Pancreas (tissue), 10 donors: ENCODE measurements around the gene RTN1. TPM values are rescaled to one million over a fixed set of nuclear protein-coding genes. Genes with fewer than 3 reads are reported as not detected.

Source experiments
- ATAC-seq, 4 donors: fragments of 200-7000 bp; cut with Tn5 transposase; one replicate each; pipeline versions ENCODE4 v1.8.0 to v1.9.1; 2020; ENCODE audit warnings: mild to moderate bottlenecking in 4 of 4, moderate library complexity in 4 of 4
- DNase-seq, 6 donors: peaks; one replicate each; pipeline ENCODE4 v3.0.0-alpha.2; 2020
- FAIRE-seq: peaks from 2 replicates; lab custom pipeline; 2012; peaks lifted over from hg19 to GRCh38; lab: Jason Lieb, UNC
- H3K27ac ChIP-seq, 4 donors: fragments of 200-600 bp; sonication (generic); 1 replicate in 3 of 4; 2 replicates in 1 of 4; pipeline versions ENCODE4 v1.5.0 to v1.8.0; 2020
- H3K27me3 ChIP-seq, 4 donors: fragments of 200-600 bp; one replicate each; pipeline ENCODE4 v1.8.0; 2021
- H3K36me3 ChIP-seq, 3 donors: fragments of 200-600 bp; sonication (generic) in 1 of 3; one replicate each; pipeline versions ENCODE4 v1.5.0 to v1.8.0; 2020 to 2021
- H3K4me1 ChIP-seq, 3 donors: fragments of 200-600 bp; one replicate each; pipeline ENCODE4 v1.8.0; 2021
- H3K4me3 ChIP-seq, 4 donors: fragments of 200-600 bp; sonication (generic) in 2 of 4; one replicate each; pipeline versions ENCODE4 v1.5.0 to v1.8.0; 2020 to 2021
- H3K9me3 ChIP-seq, 4 donors: fragments of 200-600 bp; one replicate each; pipeline ENCODE4 v1.8.0; 2021
- WGBS, 2 donors: extraction: QIAGEN DNeasy Blood & Tissue Kit; methylation state at CpG; one replicate each; pipeline ENCODE4 v1.1.7; 2013; 5-methylcytosine and 5-hydroxymethylcytosine counted together
- intact Hi-C, 3 donors: fragments of 100-400 bp; cut with DNase I; formaldehyde crosslinking; loops; one replicate each; pipeline versions ENCODE4 v1.11.1 to v1.14.2; 2022
- polyA plus RNA-seq, 2 donors: library from polyadenylated mRNA; stranded (reverse); fragments of 200-250 nt; gene quantifications; one replicate each; pipeline ENCODE4 v1.2.3, GENCODE V29; 2013
- total RNA-seq, 6 donors: library from RNA; stranded (reverse); fragmentation: NEBNext Ultra II Directional in 4 of 6; extraction: Animal tissue kit (Norgen Biotek cat#: 25700) in 4 of 6; gene quantifications; one replicate each; pipeline versions ENCODE4 v1.2.1 to v1.2.4, GENCODE V29; 2021 to 2023
- TF ChIP-seq, protein P1 (sequence below), 4 donors: fragments of 200-600 bp; sonication (generic) in 3 of 4; IDR thresholded peaks; one replicate each; pipeline versions ENCODE4 v1.5.0 to v1.8.0; 2021; ENCODE audit warnings: antibody characterized with exemption in 4 of 4
- donor health status: healthy with polysubstance abuse.
- donor health status: DM: no; HTN: no; CAD: no; lungs with moderate emphysema.
- donor health status: DM: no; HTN: no; CAD: no.
- donor health status: control.
- donor health status: control.
- donor health status: Bipolar disorder and iron deficiency.
- donor health status: DM: yes; HTN: yes; CAD: no.
- donor health status: DM: no; HTN: no; CAD: no.
- donor health status: DM: no; HTN: no; CAD: no.
- donor health status: DM: yes; HTN: yes; CAD: no.

Gene RTN1
- total and polyA plus RNA-seq, 8 donors: 0.97 to 42.0 (median 5.3) TPM

DNA sequence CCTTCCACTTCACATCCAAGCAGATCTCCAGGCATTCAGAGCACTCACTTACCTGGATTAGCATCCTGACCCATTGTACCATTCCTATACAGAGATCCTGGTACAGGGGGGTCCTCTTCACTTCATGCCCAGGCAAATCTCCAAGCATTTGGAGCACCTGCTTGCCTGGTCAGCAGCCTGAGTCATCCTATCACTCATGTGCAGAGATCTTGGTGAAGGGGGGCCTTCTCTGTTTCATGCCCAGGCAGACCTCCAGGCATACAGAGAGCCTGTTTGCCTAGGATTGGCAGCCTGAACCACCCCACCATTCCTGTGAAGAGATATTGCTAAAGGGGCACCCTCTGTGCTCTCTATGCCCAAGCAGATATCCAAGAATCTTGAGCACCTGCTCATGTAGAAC lies 182.9 kb downstream of the RTN1 start:
- Histone ChIP-seq H3K27ac (no peak overlapping the region), H3K4me3 (no peak overlapping the region), H3K9me3 (peaks cover 0 to 5% (median 0%) of the 10 kb centered on the region in 4 donors), H3K27me3 (no peaks in the 10 kb centered on the region), H3K36me3 (no peaks in the 10 kb centered on the region), H3K4me1 (no peaks in the 10 kb centered on the region)
- intact Hi-C loops: no loop called here
- TF ChIP-seq, protein P1, sequence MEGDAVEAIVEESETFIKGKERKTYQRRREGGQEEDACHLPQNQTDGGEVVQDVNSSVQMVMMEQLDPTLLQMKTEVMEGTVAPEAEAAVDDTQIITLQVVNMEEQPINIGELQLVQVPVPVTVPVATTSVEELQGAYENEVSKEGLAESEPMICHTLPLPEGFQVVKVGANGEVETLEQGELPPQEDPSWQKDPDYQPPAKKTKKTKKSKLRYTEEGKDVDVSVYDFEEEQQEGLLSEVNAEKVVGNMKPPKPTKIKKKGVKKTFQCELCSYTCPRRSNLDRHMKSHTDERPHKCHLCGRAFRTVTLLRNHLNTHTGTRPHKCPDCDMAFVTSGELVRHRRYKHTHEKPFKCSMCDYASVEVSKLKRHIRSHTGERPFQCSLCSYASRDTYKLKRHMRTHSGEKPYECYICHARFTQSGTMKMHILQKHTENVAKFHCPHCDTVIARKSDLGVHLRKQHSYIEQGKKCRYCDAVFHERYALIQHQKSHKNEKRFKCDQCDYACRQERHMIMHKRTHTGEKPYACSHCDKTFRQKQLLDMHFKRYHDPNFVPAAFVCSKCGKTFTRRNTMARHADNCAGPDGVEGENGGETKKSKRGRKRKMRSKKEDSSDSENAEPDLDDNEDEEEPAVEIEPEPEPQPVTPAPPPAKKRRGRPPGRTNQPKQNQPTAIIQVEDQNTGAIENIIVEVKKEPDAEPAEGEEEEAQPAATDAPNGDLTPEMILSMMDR (IDR thresholded peaks at IDR 0.05): no peak
- FAIRE-seq (no peak), DNase-seq (no peak), ATAC-seq (no peak)

DNA sequence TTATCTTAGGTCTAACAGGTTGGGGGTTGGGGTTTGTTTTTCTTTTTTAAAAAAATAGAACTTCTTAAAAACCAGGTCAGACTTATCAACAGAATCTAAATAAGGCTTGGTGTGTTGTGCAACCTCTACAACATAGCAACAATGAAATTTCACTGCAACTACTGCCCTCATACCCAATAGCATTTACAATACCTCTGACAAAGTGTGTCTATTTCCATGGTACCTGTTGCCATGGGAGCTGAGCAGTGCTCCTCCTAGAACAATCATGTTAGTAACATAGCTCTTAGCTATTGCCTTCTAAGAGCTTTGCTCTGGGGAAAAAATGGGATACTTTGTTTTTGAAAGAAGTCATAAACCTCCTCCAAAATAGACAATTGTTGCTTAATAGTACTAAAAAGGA lies 190.7 kb downstream of the RTN1 start:
- Histone ChIP-seq H3K4me1 (no peaks in the 10 kb centered on the region), H3K36me3 (no peaks in the 10 kb centered on the region), H3K27ac (no peak overlapping the region), H3K9me3 (peaks cover 0 to 5% (median 0%) of the 10 kb centered on the region in 4 donors), H3K27me3 (no peaks in the 10 kb centered on the region), H3K4me3 (no peak overlapping the region)
- TF ChIP-seq, protein P1 (IDR thresholded peaks at IDR 0.05): no peak
- DNase-seq: no peak
- intact Hi-C loops: no loop called here
- FAIRE-seq: no peak
- peak in 2 of 4 donors; percentile 67 for ATAC-seq

DNA sequence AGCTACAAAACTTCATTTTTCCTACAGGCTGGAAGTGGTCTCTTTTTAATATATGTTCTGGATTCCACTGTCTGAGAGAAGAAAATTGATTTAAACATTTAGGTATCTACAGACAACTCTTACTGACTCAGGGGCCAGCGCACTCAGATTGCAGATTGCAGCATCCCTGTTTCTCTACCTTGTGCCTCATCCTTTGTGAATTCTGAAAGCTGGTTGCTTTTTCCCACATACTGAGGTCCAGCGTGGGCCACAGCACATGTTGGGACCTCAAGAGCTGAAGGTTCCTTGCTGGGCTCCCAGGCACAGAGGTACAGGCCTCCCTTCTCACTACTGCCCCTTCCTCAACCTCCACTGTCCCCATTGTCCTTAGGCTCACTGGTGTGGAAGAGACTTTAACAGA lies 192.2 kb downstream of the RTN1 start:
- TF ChIP-seq, protein P1 (IDR thresholded peaks at IDR 0.05): no peak
- no peak for DNase-seq
- no peak for ATAC-seq
- H3K27me3 ChIP-seq: no peaks in the 10 kb centered on the region
- no peaks in the 10 kb centered on the region for H3K4me1 ChIP-seq
- H3K4me3 ChIP-seq: no peak overlapping the region
- no peaks in the 10 kb centered on the region for H3K9me3 ChIP-seq
- H3K36me3 ChIP-seq: no peaks in the 10 kb centered on the region
- no peak for FAIRE-seq
- WGBS, 2 donors: 72 to 95% methylated on average over 2 of the region's 2 CpGs
- intact Hi-C loops: no loop called here
- H3K27ac ChIP-seq: no peak overlapping the region

DNA sequence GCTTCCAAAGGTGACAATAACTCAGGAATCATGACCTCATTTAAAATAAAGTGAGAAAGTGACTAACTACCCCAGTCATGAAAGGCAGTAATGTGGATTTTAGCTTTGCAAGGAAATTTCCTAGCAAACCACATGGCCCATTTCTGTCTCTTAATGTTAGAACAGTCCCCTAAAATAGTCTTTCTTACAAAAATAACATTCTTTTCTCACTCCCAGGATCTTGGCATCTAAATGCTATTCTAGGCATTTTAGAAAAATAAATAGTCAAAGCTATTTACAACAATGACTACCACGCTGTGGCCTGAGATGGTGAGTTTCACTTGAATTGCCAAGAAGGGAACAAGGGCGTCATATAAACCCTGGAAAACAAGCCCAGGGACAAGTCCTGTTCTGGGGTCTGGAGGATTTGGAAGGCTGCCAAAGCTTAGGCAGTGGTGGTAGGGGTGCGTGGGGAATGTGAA lies 192.8 kb downstream of the RTN1 start:
- intact Hi-C loops: no loop called here
- no peaks in the 10 kb centered on the region for H3K27me3 ChIP-seq
- ATAC-seq (no peak), FAIRE-seq (no peak), DNase-seq (no peak)
- H3K4me1 ChIP-seq: no peaks in the 10 kb centered on the region
- H3K36me3 ChIP-seq: no peaks in the 10 kb centered on the region
- 61 to 77% methylated on average over 3 of the region's 3 CpGs for WGBS, 2 donors
- no peak overlapping the region for H3K27ac ChIP-seq
- no peaks in the 10 kb centered on the region for H3K9me3 ChIP-seq
- H3K4me3 ChIP-seq: no peak overlapping the region
- TF ChIP-seq, protein P1 (IDR thresholded peaks at IDR 0.05): no peak

DNA sequence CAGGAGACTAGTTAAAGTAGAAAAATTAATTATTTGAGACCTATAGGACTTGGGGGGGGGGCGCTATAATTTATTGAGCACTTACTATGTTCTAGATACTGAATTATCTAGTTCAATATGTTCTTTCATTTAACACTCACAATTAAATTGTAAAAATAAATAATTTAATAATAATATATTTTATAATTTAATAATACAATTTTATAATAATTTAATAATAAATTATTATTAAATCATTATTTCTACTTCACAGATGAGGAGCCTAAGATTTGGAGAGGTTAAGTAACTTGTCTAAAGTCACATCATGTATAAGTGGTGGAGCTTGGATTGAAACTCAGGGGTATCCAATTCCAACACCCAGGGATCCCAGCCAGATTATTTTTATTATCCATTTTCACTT lies 195.2 kb downstream of the RTN1 start:
- WGBS, 2 donors: 56 to 68% methylated on average over 1 of the region's 1 CpG

More for the DNA sequence above, 195.2 kb downstream of the RTN1 start:
- DNase-seq (no peak), ATAC-seq (no peak), FAIRE-seq (no peak)
- Histone ChIP-seq H3K36me3 (no peaks in the 10 kb centered on the region), H3K27me3 (no peaks in the 10 kb centered on the region), H3K27ac (no peak overlapping the region), H3K9me3 (no peaks in the 10 kb centered on the region), H3K4me3 (no peak overlapping the region), H3K4me1 (no peaks in the 10 kb centered on the region)
- TF ChIP-seq, protein P1 (IDR thresholded peaks at IDR 0.05): no peak
- intact Hi-C loops: no loop called here
